CD4-positive, alpha-beta T cell treated with Interleukin-4 for 4 hours (primary cell): Measurements from ENCODE around the gene ATP10A.
"Not testable (repeated sequence)": the region's sequence is repeated elsewhere in the genome, so short reads cannot be mapped to it uniquely, and the experiment has no call there.

Source experiments
- DNase-seq: peaks from one replicate; pipeline ENCODE4 v3.0.0-alpha.2; 2020

The ATP10A gene

GRCh38 chr15:25883463-25884259 is 20.5 kb upstream of the ATP10A start:
- no peak for DNase-seq

GRCh38 chr15:25882466-25882865 is 19.3 kb upstream of the ATP10A start:
- no peak for DNase-seq

DNA sequence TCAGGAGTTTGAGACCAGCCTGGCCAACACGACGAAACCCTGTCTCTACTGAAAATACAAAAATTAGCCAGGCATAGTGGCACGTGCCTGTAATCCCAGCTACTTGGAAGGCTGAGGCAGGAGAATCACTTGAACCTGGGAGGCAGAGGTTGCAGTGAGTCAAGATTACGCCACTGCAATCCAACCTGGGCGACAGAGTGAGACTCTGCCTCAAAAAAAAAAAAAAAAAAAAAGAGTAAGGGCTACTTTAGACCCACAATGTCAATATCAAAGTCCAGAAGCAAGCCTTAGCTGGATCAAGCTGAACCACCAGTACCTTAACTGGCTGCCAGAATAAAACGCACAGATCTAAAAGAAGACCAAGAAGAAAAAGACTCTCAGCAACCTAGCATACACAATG is 17.8 kb upstream of the ATP10A start:
- not testable (repeated sequence) for DNase-seq

- no peak for DNase-seq
Measured at GRCh38 chr15:25880411-25880810, 17.3 kb upstream of the ATP10A start.

GRCh38 chr15:25879438-25879837 is 16.3 kb upstream of the ATP10A start:
- no peak for DNase-seq

- no peak for DNase-seq
Measured at GRCh38 chr15:25877681-25878080, 14.6 kb upstream of the ATP10A start.

DNA sequence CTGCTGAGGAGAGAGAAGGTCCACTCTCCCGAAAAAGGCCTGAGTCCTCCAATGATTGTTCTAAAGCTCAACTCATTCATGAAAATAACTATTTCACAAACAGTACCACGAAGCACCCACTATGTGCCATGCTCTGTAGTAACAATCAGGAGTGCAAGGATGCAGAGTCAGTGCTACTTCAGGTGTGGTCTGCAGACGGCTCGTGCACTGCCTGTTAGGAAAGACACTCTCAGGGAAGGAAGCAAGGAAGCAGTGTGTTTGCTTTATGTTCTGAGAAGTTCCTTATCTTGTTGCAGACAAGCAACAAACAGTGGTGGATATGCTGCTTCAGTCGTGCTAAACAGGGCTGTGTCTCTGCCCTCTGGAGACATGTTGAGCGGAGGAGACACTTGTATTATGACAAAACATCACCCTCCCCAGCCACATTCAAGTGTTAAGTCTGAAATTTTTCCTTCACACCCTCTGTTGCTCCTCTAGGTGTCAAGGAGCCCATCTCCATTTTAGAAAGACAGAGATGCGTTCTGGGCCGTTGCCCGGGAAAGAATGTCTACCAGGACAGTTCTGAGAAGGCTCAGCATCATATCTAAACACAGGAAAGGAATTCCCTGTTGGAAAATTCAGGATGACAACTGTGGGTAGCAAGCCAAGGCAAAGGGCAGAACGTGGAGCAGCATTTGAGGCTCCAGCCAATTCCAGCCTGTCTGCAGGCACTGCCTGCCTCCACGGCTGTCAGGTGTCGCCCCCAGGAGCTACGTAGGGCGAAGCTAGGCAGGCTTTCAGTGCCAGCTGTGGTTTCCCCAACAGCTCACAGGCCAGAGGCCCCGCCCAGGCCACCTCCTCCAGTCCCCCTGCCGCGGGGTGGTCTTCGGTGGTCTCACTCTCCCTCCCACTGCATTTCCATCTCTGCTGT is 13.4 kb upstream of the ATP10A start:
- DNase-seq = no peak

DNA sequence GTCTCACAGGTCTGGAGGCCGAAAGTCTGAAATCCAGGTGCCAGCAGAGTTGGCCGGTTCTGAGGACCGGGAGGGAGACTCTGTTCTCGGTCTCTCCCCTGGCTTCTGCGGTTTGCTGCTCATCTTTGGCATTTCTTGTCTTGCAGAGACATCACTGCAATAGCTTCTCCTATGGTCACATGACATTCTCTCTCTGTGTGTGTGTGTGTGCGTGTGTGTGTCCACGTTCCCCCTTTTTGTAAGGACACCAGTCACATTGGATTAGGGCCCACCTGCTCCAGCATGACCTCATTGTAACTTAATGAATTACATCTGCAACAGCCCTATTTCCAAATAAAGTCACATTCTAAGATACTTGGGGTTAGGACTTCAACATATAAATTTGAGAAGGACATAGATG is 12.4 kb upstream of the ATP10A start:
- no peak for DNase-seq

- no peak for DNase-seq
Measured at GRCh38 chr15:25874379-25874778, 11.3 kb upstream of the ATP10A start.

- no peak for DNase-seq
Measured at GRCh38 chr15:25871403-25871802, 8.3 kb upstream of the ATP10A start.

- no peak for DNase-seq
Measured at GRCh38 chr15:25870938-25871337, 7.8 kb upstream of the ATP10A start.

DNA sequence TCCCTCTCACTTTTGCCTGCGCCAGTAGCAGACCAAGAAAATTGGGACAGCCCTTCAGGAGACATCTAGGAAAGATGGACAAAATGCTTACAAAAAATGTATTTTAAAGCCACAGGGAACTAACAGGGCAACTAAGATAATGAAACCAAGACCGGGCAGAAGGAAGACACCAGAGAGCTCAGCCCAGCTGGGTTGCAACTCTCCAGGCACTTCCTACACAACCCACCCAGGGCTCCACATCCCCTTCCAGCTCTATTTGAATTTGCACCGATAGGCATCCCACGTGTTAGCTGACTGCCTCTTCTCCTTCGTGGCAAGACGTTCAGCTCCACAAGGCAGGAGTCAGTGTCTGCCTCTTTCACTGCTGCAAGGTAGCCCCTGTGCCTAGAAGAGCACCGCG is 6.6 kb upstream of the ATP10A start:
- DNase-seq = no peak

DNA sequence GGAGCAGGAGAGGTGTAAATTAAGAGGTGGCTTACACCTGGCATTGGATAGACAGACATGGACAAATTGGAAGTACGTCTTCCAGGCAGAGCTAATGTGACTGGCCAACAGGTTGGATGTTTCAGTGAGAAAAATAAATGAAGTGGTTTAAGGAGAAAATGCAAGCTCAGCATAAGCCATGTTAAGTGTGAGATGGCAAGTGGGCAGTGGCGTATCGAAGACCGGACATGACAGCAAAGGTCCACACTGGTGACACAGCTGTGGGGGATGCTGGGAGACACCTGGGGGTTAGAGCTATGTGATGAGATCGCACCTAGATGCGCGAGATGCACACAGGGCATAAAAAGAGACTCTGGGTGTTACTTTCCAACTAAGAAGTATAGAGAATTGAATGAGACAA is 3.7 kb upstream of the ATP10A start:
- DNase-seq = no peak

DNA sequence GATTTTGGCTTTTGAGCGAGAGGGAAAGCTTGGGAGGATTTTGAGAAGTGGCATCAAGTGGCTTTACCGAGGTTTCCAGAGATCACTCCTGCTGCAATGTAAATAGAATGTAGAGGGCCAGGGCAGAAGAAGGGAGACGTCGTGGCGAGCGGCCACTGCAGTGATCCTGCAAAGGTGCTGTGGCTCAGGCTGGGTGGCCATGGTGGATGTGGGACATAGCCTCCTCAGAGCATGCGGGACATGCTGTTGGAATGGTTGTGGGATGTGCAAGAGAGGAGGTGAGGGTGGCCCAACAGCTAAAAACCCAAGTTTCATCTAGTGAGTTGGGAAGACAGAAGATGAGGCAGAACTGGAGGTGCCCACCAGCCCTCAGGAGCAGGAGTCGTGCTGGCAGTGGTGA is 3.1 kb upstream of the ATP10A start:
- no peak for DNase-seq

GRCh38 chr15:25864966-25865365 is 1.8 kb upstream of the ATP10A start:
- DNase-seq = no peak

- no peak for DNase-seq
Measured at GRCh38 chr15:25863968-25864580, 947 bp upstream of the ATP10A start.

GRCh38 chr15:25862472-25863110 is 536 bp downstream of the ATP10A start:
- peak; percentile 55 for DNase-seq

GRCh38 chr15:25862071-25862471 is 1.1 kb downstream of the ATP10A start:
- no peak for DNase-seq

- DNase-seq = peak; percentile 61
Measured at GRCh38 chr15:25860885-25861866, 2.0 kb downstream of the ATP10A start.

DNA sequence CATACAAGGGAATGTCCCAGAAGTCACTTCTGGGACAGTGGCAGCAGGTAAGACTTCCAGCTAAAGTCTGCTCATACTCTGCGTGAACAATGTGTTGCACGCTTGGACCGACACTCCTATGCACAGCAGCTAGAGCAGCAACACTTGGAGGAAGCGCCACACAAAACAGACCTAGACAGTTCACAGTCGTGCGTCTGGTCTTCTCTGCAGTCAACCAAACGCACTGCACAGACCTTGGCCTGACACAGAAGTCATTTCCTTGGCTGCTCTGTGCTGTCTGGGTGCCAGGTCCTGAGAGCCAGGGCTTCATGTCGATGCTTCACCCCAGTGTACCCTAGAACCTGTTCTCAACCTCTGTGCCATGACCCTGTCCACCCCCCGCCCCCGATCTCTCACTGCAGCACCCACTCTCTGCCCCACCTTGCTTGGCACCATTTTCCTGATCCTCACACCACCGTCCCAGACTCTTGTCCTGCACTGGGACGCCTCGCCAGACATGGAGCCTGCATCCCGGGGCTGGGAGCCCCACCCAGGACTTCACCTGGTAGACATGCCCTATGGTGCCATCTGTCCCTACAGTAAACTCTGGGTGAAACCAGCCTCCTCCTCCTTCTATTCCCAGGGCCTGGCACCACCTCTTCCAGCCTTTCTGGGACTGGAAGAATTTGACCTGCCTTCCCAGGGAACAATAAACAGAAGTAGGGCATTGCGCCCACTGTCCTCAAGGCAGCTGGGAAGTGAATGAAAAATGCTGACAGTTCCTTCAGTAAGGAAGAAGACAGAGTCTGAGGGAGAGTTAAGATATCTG is 3.1 kb downstream of the ATP10A start:
- peak; percentile 68 for DNase-seq
